ENCODE data around the gene DEFB112. TPM values are rescaled to one million over a fixed set of nuclear protein-coding genes. Genes with fewer than 3 reads are reported as not detected.

The DEFB112 gene
- polyA plus RNA-seq, 1 donor from 2014 or later = not detected

- no peak for TF ChIP-seq SMC3 (conservative IDR thresholded peaks at IDR 0.05; ENCODE audit: poor library complexity)
- no peak for TF ChIP-seq TAF1 (IDR thresholded peaks at IDR 0.05; ENCODE audit: low read depth)
- no peak for TF ChIP-seq MXI1 (conservative IDR thresholded peaks at IDR 0.05; ENCODE audit: poor library complexity, severe bottlenecking)
- TF ChIP-seq EZH2 (IDR thresholded peaks at IDR 0.05; ENCODE audit: borderline replicate concordance, insufficient read depth, low read length, poor library complexity, severe bottlenecking) = no peak
- TF ChIP-seq, protein P1, sequence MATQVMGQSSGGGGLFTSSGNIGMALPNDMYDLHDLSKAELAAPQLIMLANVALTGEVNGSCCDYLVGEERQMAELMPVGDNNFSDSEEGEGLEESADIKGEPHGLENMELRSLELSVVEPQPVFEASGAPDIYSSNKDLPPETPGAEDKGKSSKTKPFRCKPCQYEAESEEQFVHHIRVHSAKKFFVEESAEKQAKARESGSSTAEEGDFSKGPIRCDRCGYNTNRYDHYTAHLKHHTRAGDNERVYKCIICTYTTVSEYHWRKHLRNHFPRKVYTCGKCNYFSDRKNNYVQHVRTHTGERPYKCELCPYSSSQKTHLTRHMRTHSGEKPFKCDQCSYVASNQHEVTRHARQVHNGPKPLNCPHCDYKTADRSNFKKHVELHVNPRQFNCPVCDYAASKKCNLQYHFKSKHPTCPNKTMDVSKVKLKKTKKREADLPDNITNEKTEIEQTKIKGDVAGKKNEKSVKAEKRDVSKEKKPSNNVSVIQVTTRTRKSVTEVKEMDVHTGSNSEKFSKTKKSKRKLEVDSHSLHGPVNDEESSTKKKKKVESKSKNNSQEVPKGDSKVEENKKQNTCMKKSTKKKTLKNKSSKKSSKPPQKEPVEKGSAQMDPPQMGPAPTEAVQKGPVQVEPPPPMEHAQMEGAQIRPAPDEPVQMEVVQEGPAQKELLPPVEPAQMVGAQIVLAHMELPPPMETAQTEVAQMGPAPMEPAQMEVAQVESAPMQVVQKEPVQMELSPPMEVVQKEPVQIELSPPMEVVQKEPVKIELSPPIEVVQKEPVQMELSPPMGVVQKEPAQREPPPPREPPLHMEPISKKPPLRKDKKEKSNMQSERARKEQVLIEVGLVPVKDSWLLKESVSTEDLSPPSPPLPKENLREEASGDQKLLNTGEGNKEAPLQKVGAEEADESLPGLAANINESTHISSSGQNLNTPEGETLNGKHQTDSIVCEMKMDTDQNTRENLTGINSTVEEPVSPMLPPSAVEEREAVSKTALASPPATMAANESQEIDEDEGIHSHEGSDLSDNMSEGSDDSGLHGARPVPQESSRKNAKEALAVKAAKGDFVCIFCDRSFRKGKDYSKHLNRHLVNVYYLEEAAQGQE (IDR thresholded peaks at IDR 0.05; ENCODE audit: borderline replicate concordance) = no peak
- no peak for TF ChIP-seq POLR2AphosphoS5 (IDR thresholded peaks at IDR 0.05)
- no peak for TF ChIP-seq EP300 (conservative IDR thresholded peaks at IDR 0.05; ENCODE audit: poor library complexity, severe bottlenecking)
- TF ChIP-seq, protein P2, sequence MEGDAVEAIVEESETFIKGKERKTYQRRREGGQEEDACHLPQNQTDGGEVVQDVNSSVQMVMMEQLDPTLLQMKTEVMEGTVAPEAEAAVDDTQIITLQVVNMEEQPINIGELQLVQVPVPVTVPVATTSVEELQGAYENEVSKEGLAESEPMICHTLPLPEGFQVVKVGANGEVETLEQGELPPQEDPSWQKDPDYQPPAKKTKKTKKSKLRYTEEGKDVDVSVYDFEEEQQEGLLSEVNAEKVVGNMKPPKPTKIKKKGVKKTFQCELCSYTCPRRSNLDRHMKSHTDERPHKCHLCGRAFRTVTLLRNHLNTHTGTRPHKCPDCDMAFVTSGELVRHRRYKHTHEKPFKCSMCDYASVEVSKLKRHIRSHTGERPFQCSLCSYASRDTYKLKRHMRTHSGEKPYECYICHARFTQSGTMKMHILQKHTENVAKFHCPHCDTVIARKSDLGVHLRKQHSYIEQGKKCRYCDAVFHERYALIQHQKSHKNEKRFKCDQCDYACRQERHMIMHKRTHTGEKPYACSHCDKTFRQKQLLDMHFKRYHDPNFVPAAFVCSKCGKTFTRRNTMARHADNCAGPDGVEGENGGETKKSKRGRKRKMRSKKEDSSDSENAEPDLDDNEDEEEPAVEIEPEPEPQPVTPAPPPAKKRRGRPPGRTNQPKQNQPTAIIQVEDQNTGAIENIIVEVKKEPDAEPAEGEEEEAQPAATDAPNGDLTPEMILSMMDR (IDR thresholded peaks at IDR 0.05; ENCODE audit: poor library complexity, severe bottlenecking) = no peak
- TF ChIP-seq RAD21 (conservative IDR thresholded peaks at IDR 0.05) = no peak
- Histone ChIP-seq H3K9ac (ENCODE audit: low read length) (no peak overlapping the region), H3K9me3 (ENCODE audit: low read length) (no peaks in the 10 kb centered on the region)
These were observed 37.7 kb upstream of the DEFB112 start for GRCh38 chr6:50087231-50087954.

DNA sequence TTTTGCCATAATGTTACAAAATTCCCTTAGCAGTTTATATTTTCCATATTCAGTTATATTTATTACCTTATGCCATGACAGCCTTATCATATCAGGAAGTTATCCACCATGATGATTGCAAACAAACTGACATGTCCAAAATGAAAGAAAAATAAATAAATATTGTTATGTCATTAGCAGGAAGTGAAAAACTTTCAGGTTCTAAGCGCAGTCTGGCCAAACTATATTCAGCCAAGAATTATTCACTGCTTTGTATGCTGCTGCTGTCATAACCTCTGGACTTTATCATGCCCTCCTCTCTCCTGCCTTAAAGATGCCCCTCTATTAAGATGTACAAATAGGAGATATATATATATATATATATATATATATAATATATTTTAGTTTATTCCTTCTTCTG is 27.7 kb upstream of the DEFB112 start:
- Histone ChIP-seq H3K79me2 (replicated peaks; ENCODE audit: insufficient read depth, low read length) (no peaks in the 10 kb centered on the region), H3K9me2 (ENCODE audit: insufficient read depth, low read length) (no peaks in the 10 kb centered on the region), H3F3A (ENCODE audit: insufficient read depth, low read length, poor library complexity, severe bottlenecking) (no peaks in the 10 kb centered on the region), H3K9me3 (ENCODE audit: low read length) (no peaks in the 10 kb centered on the region), H3K4me2 (ENCODE audit: low read length) (no peak overlapping the region), H3K27me3 (ENCODE audit: insufficient read depth, low read depth, low read length) (no peaks in the 10 kb centered on the region), H3K36me3 (ENCODE audit: insufficient read depth, low read length) (no peaks in the 10 kb centered on the region), H3K4me3 (ENCODE audit: low read length) (no peak overlapping the region), H3K27ac (ENCODE audit: low read length) (no peak overlapping the region), H4K20me1 (ENCODE audit: insufficient read depth) (no peaks in the 10 kb centered on the region), H3K9ac (ENCODE audit: low read length) (no peak overlapping the region), H2AFZ (ENCODE audit: low read depth, low read length) (no peak overlapping the region)
- TF ChIP-seq, protein P2 (IDR thresholded peaks at IDR 0.05; ENCODE audit: poor library complexity, severe bottlenecking) = no peak
- TF ChIP-seq EZH2 (IDR thresholded peaks at IDR 0.05; ENCODE audit: borderline replicate concordance, insufficient read depth, low read length, poor library complexity, severe bottlenecking) = no peak
- TF ChIP-seq POLR2AphosphoS5 (IDR thresholded peaks at IDR 0.05) = no peak
- no peak for TF ChIP-seq MXI1 (conservative IDR thresholded peaks at IDR 0.05; ENCODE audit: poor library complexity, severe bottlenecking)
- TF ChIP-seq SMC3 (conservative IDR thresholded peaks at IDR 0.05; ENCODE audit: poor library complexity) = no peak
- TF ChIP-seq EP300 (conservative IDR thresholded peaks at IDR 0.05; ENCODE audit: poor library complexity, severe bottlenecking) = no peak
- TF ChIP-seq, protein P1 (IDR thresholded peaks at IDR 0.05; ENCODE audit: borderline replicate concordance) = no peak
- no peak for TF ChIP-seq TAF1 (IDR thresholded peaks at IDR 0.05; ENCODE audit: low read depth)
- no peak for TF ChIP-seq RAD21 (conservative IDR thresholded peaks at IDR 0.05)

More at GRCh38 chr6:50087231-50087954, 37.7 kb upstream of the DEFB112 start:
- Histone ChIP-seq H3K9me2 (ENCODE audit: insufficient read depth, low read length) (no peaks in the 10 kb centered on the region), H3K36me3 (ENCODE audit: insufficient read depth, low read length) (no peaks in the 10 kb centered on the region), H3K4me3 (ENCODE audit: low read length) (no peak overlapping the region), H3K27ac (ENCODE audit: low read length) (no peak overlapping the region), H3K79me2 (replicated peaks; ENCODE audit: insufficient read depth, low read length) (no peaks in the 10 kb centered on the region), H4K20me1 (ENCODE audit: insufficient read depth) (no peaks in the 10 kb centered on the region), H2AFZ (ENCODE audit: low read depth, low read length) (no peak overlapping the region), H3K4me2 (ENCODE audit: low read length) (no peak overlapping the region), H3K27me3 (ENCODE audit: insufficient read depth, low read depth, low read length) (no peaks in the 10 kb centered on the region), H3F3A (ENCODE audit: insufficient read depth, low read length, poor library complexity, severe bottlenecking) (no peaks in the 10 kb centered on the region)

All from neural cell (in vitro differentiated cells).